Type B pancreatic cell (in vitro differentiated cells): ENCODE measurements around the gene XKR7. TPM values are rescaled to one million over a fixed set of nuclear protein-coding genes. Genes with fewer than 3 reads are reported as not detected.

Experiments used
- DNase-seq: peaks from one replicate; pipeline ENCODE4 v3.0.0; 2021; ENCODE audit warnings: mixed read lengths; ENCODE audit not compliant: unreplicated experiment; ENCODE audit errors: extremely low spot score
- H3K27ac Mint-ChIP-seq: 2 replicates; pipeline ENCODE4 v1.8.0; 2021; ENCODE audit warnings: mild to moderate bottlenecking, mixed read lengths
- H3K27me3 Mint-ChIP-seq: 2 replicates; pipeline ENCODE4 v1.8.0; 2021; ENCODE audit warnings: mixed read lengths
- H3K36me3 Mint-ChIP-seq: 2 replicates; pipeline ENCODE4 v1.8.0; 2021; ENCODE audit warnings: mixed read lengths
- H3K4me1 Mint-ChIP-seq: one replicate; pipeline ENCODE4 v1.8.0; 2021; ENCODE audit warnings: mixed read lengths; ENCODE audit not compliant: unreplicated experiment
- H3K4me3 Mint-ChIP-seq: 2 replicates; pipeline ENCODE4 v1.8.0; 2021; ENCODE audit warnings: mild to moderate bottlenecking, mixed read lengths
- H3K9me3 Mint-ChIP-seq: 2 replicates; pipeline ENCODE4 v1.8.0; 2021; ENCODE audit warnings: mixed read lengths
- CTCF ChIP-seq: fragments of 200-600 bp; sonication (generic); conservative IDR thresholded peaks from 2 replicates; pipeline ENCODE4 v1.5.0; 2021; ENCODE audit warnings: antibody characterized with exemption, mild to moderate bottlenecking
- total RNA-seq: library from RNA; stranded (reverse); gene quantifications from 2 replicates; pipeline ENCODE4 v1.2.1, GENCODE V29; 2021; ENCODE audit warnings: low replicate concordance

Gene XKR7
- total RNA-seq, 1 donor from 2014 or later, result 4.9 TPM

GRCh38 chr20:31987744-31988143 is 19.8 kb downstream of the XKR7 start:
- Mint-ChIP-seq H3K9me3 (no peaks in the 10 kb centered on the region), H3K4me1 (no peaks in the 10 kb centered on the region), H3K4me3 (no peak overlapping the region), H3K27ac (no peak overlapping the region), H3K27me3 (peaks cover 34% of the 10 kb centered on the region), H3K36me3 (no peaks in the 10 kb centered on the region)
- DNase-seq, result no peak
- TF ChIP-seq CTCF, result no peak

GRCh38 chr20:31988430-31989015 is 20.6 kb downstream of the XKR7 start:
- Mint-ChIP-seq H3K4me1 (no peaks in the 10 kb centered on the region), H3K9me3 (no peaks in the 10 kb centered on the region), H3K36me3 (no peaks in the 10 kb centered on the region), H3K27me3 (peaks cover 35% of the 10 kb centered on the region), H3K27ac (no peak overlapping the region), H3K4me3 (no peak overlapping the region)
- DNase-seq, result no peak
- TF ChIP-seq CTCF, result no peak

- H3K4me1 Mint-ChIP-seq, result no peaks in the 10 kb centered on the region
- TF ChIP-seq CTCF, result no peak
- H3K4me3 Mint-ChIP-seq, result no peak overlapping the region
- peaks cover 41% of the 10 kb centered on the region for H3K27me3 Mint-ChIP-seq
- DNase-seq, result no peak
- no peaks in the 10 kb centered on the region for H3K9me3 Mint-ChIP-seq
- no peak overlapping the region for H3K27ac Mint-ChIP-seq
- H3K36me3 Mint-ChIP-seq, result no peaks in the 10 kb centered on the region
Measured at GRCh38 chr20:31989030-31989645, 21.2 kb downstream of the XKR7 start.

- no peaks in the 10 kb centered on the region for H3K36me3 Mint-ChIP-seq
- peaks cover 58% of the 10 kb centered on the region for H3K27me3 Mint-ChIP-seq
- no peak for DNase-seq
- no peak overlapping the region for H3K27ac Mint-ChIP-seq
- H3K4me1 Mint-ChIP-seq, result no peaks in the 10 kb centered on the region
- H3K4me3 Mint-ChIP-seq, result no peak overlapping the region
- no peaks in the 10 kb centered on the region for H3K9me3 Mint-ChIP-seq
- no peak for TF ChIP-seq CTCF
Measured at GRCh38 chr20:31990641-31991338, 22.8 kb downstream of the XKR7 start.

- no peak for TF ChIP-seq CTCF
- no peaks in the 10 kb centered on the region for H3K9me3 Mint-ChIP-seq
- no peaks in the 10 kb centered on the region for H3K4me1 Mint-ChIP-seq
- DNase-seq, result no peak
- H3K36me3 Mint-ChIP-seq, result no peaks in the 10 kb centered on the region
- H3K27me3 Mint-ChIP-seq, result peaks cover 63% of the 10 kb centered on the region
- H3K27ac Mint-ChIP-seq, result no peak overlapping the region
- no peak overlapping the region for H3K4me3 Mint-ChIP-seq
Measured at GRCh38 chr20:31991339-31991705, 23.4 kb downstream of the XKR7 start.
